Measurements from ENCODE around the gene MSRB3.

- TF ChIP-seq CTCF (IDR thresholded peaks at IDR 0.05) = no peak
- TF ChIP-seq POLR2A (IDR thresholded peaks at IDR 0.05) = no peak
Observed at GRCh38 chr12:65387396-65387795, 108.9 kb downstream of the MSRB3 start.

Data from Peyer's patch (tissue), 4 donors.